ENCODE data around the gene LEPROT. TPM values are rescaled to one million over a fixed set of nuclear protein-coding genes. Genes with fewer than 3 reads are reported as not detected.

The LEPROT gene, protein sequence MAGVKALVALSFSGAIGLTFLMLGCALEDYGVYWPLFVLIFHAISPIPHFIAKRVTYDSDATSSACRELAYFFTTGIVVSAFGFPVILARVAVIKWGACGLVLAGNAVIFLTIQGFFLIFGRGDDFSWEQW
- total RNA-seq: 10 to 100 TPM; 25.4 to 45.5 (median 36.0) TPM
- polyA plus RNA-seq: 10 to 100 TPM; 16.9 to 24.1 TPM

DNA sequence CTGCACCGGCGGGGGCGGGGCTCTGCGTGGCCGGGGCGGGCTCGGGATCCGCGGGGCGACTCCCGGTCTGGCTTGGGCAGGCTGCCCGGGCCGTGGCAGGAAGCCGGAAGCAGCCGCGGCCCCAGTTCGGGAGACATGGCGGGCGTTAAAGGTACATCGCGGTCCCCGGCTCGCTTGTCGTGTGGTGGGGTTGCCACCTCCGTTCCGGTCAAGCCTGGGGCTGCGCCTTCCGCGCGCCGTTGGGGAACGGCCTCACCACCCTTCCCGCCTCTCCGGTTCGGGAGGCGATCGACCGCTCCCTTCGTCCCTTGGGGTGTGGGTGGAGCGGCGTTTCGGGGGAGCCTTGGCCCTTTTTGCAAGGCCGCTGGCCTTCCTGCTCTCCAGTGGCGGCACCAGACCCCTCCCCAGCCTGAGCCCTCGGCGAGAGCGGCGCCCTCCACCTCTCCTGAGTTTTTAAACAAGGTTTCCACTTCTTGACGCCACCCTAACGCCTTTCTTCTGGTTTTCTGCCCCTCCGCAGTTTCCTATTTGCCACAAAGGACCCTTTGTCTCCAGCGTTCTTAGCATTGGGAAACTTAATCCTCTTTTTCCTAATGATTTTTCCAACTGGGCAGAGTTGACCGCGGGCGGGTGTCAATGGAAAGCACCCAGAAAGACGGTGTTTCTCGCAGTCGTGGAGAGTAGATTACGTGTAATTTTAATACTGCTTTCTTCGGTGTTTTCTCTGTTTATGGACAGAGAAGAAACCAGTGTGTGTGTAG, at the start of gene LEPROT, which contains the start of gene LEPR:
Gene LEPROT (plus strand): TSS at position 79 of the 761 bp plus-strand sequence. CDS start 57 bp downstream, at position 136.
Gene LEPR (plus strand): TSS at position 79 of the 761 bp plus-strand sequence. CDS start 144,898 bp downstream, outside the sequence.
- intact Hi-C loops (cut with DNase I): no loop called here
- Histone ChIP-seq H3K4me1 (peaks cover 7 to 24% (median 19%) of the 10 kb centered on the region in 3 donors), H3K27ac (peak within 1 kb of the TSS; percentile 95 to 99 (median 98)), H3K27me3 (no peaks in the 10 kb centered on the region), H3K9me3 (no peaks in the 10 kb centered on the region), H3K36me3 (peaks cover 0 to 7% (median 5%) of the 10 kb centered on the region in 3 donors), H3K4me3 (peak within 1 kb of the TSS; percentile 73 to 92 (median 87))
- ATAC-seq: peak; percentile 1 to 33 (median 20)
- 0% methylated on average over 59 to 60 of the region's 60 CpGs for WGBS, 2 donors
- FAIRE-seq: no peak
- no peak for DNase-seq
- no peak for TF ChIP-seq CTCF (IDR thresholded peaks at IDR 0.05)

DNA sequence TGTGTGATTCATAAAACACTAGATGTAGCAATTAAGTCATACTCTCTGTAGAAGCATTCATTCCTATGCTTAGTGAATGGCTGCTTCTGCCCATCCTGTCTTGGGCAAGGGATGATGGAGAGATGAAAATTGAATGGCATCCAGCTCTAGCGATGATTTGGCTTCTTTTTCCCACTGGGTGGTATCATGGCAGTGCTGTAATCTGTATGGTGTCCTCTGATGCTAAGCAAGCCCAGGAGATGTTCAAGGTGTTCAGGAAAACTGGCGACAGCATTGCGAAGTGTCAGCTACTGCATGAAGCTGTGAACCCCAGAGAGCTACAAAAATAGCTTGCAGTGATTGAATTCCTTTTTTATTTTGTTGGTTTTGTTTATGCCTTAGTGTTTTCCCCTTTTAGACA, 48.9 kb upstream of the LEPROT start:
- intact Hi-C loops (cut with DNase I): no loop called here
- 91 to 97% methylated on average over 3 of the region's 3 CpGs for WGBS, 2 donors
- H3K9me3 ChIP-seq: no peaks in the 10 kb centered on the region
- ATAC-seq (no peak), FAIRE-seq (no peak), DNase-seq (no peak)
- no peaks in the 10 kb centered on the region for H3K36me3 ChIP-seq
- H3K27ac ChIP-seq: no peak overlapping the region
- TF ChIP-seq CTCF (IDR thresholded peaks at IDR 0.05): no peak
- H3K4me3 ChIP-seq: no peak overlapping the region
- no peaks in the 10 kb centered on the region for H3K27me3 ChIP-seq
- no peaks in the 10 kb centered on the region for H3K4me1 ChIP-seq

GRCh38 chr1:65372557-65372956, 47.9 kb upstream of the LEPROT start:
- H3K36me3 ChIP-seq: no peaks in the 10 kb centered on the region
- intact Hi-C loops (cut with DNase I): no loop called here
- no peaks in the 10 kb centered on the region for H3K27me3 ChIP-seq
- ATAC-seq: no peak
- H3K4me3 ChIP-seq: no peak overlapping the region
- no peak overlapping the region for H3K27ac ChIP-seq
- H3K9me3 ChIP-seq: no peaks in the 10 kb centered on the region
- no peak for TF ChIP-seq CTCF (IDR thresholded peaks at IDR 0.05)
- H3K4me1 ChIP-seq: no peaks in the 10 kb centered on the region
- no peak for FAIRE-seq
- no peak for DNase-seq
- 87 to 88% methylated on average over 1 of the region's 1 CpG for WGBS, 2 donors

- no peaks in the 10 kb centered on the region for H3K4me1 ChIP-seq
- H3K36me3 ChIP-seq: no peaks in the 10 kb centered on the region
- no peaks in the 10 kb centered on the region for H3K27me3 ChIP-seq
- intact Hi-C loops (cut with DNase I): no loop called here
- FAIRE-seq (no peak), DNase-seq (no peak), ATAC-seq (no peak)
- WGBS, 2 donors: 28% methylated on average over 4 of the region's 4 CpGs
- H3K9me3 ChIP-seq: no peaks in the 10 kb centered on the region
- H3K4me3 ChIP-seq: no peak overlapping the region
- H3K27ac ChIP-seq: no peak overlapping the region
- TF ChIP-seq CTCF (IDR thresholded peaks at IDR 0.05): no peak
These were observed 42.8 kb upstream of the LEPROT start for GRCh38 chr1:65377496-65378246.

All from pancreas (tissue), 10 donors.